GM12878 (cell line): ENCODE measurements around the gene WSCD2. TPM values are rescaled to one million over a fixed set of nuclear protein-coding genes. Genes with fewer than 3 reads are reported as not detected.

Experiments
- ATAC-seq: fragments of 200-7000 bp; cut with Tn5 transposase; 3 replicates; pipeline ENCODE4 v1.9.1; 2020; ENCODE audit warnings: mild to moderate bottlenecking, moderate library complexity
- BruUV-seq: library from RNA; stranded (reverse); fragments of 400-500 nt; replicated peaks from 2 replicates; lab custom pipeline; 2021; lab: Mats Ljungman, UMichigan
- CTCF ChIA-PET: fragments of 300-600 bp; sonication (Branson Sonifier 250); formaldehyde crosslinking; extraction: SDS; loops from one replicate; lab custom pipeline; 2021; ENCODE audit warnings: inconsistent platforms; lab: Yijun Ruan, JAX
- POLR2A ChIA-PET: fragments of 350-600 bp; formaldehyde crosslinking; extraction: SDS; loops from one replicate; lab custom pipeline; 2021; ENCODE audit warnings: inconsistent platforms; lab: Charles Lee
- RAD21 ChIA-PET: fragments of 300-600 bp; sonication (Branson Sonifier 250); formaldehyde crosslinking; loops from one replicate; lab custom pipeline; 2023; ENCODE audit warnings: antibody characterized with exemption; ENCODE audit not compliant: unreplicated experiment; lab: Charles Lee
- SMC1A ChIA-PET: fragments of 300-600 bp; sonication (Branson Sonifier 250); formaldehyde crosslinking; loops from one replicate; lab custom pipeline; 2023; ENCODE audit not compliant: unreplicated experiment, uncharacterized antibody; lab: Charles Lee
- DNase-seq: peaks from one replicate; pipeline ENCODE4 v3.0.0-alpha.2; 2011; ENCODE audit warnings: low read depth, low spot score
- FAIRE-seq: peaks from 3 replicates; lab custom pipeline; 2011; peaks lifted over from hg19 to GRCh38; lab: Jason Lieb, UNC
- H2AFZ ChIP-seq: 2 replicates; pipeline ENCODE4 v1.6.0; 2011; ENCODE audit warnings: low read depth, low read length, control low read depth; ENCODE audit not compliant: control insufficient read depth
- H3K27ac ChIP-seq: 2 replicates; pipeline ENCODE4 v1.5.1; 2011; ENCODE audit warnings: control low read depth; ENCODE audit not compliant: control insufficient read depth, insufficient read depth
- H3K27me3 ChIP-seq, 2 experiments: replicated peaks in 1 of 2; 2 replicates each; pipeline versions ENCODE4 v1.6.0 to v1.6.1; 2011; ENCODE audit warnings: low read length in 1 of 2; ENCODE audit not compliant: control insufficient read depth in 2 of 2, insufficient read depth in 2 of 2
- H3K36me3 ChIP-seq, 2 experiments: 2 replicates each; pipeline ENCODE4 v1.5.1; 2011; ENCODE audit warnings: low read length in 1 of 2; ENCODE audit not compliant: control insufficient read depth in 2 of 2, insufficient read depth in 2 of 2
- H3K4me1 ChIP-seq: 2 replicates; pipeline ENCODE4 v1.6.1; 2011; ENCODE audit warnings: mild to moderate bottlenecking, low read length, moderate library complexity, mixed read lengths; ENCODE audit not compliant: control insufficient read depth, insufficient read depth
- H3K4me2 ChIP-seq: 2 replicates; pipeline ENCODE4 v1.6.0; 2011; ENCODE audit warnings: control low read depth; ENCODE audit not compliant: control insufficient read depth, insufficient read depth
- H3K4me3 ChIP-seq: fragments of 200-600 bp; sonication (generic); 2 replicates; pipeline ENCODE4 v1.5.1; 2016
- H3K79me2 ChIP-seq: 2 replicates; pipeline ENCODE4 v1.6.0; 2011; ENCODE audit warnings: low read length; ENCODE audit not compliant: control insufficient read depth, insufficient read depth
- H3K9ac ChIP-seq: 2 replicates; pipeline ENCODE4 v1.8.0; 2011; ENCODE audit warnings: low read length, control low read depth, mixed read lengths; ENCODE audit not compliant: control insufficient read depth, insufficient read depth
- H3K9me3 ChIP-seq: replicated peaks from 3 replicates; pipeline ENCODE4 v1.5.1; 2011; ENCODE audit warnings: mild to moderate bottlenecking, low read length; ENCODE audit not compliant: control insufficient read depth, insufficient read depth
- H4K20me1 ChIP-seq: 2 replicates; pipeline ENCODE4 v1.6.0; 2011; ENCODE audit not compliant: control insufficient read depth, insufficient read depth
- CTCF ChIP-seq, 3 experiments: IDR thresholded peaks in 2 of 3; conservative IDR thresholded peaks in 1 of 3; 2 replicates each; pipeline ENCODE4 v1.5.1; 2011; ENCODE audit warnings: low read depth in 3 of 3, low read length in 3 of 3, mild to moderate bottlenecking in 3 of 3, control low read depth in 2 of 3, moderate library complexity in 2 of 3, inconsistent platforms in 1 of 3, mixed read lengths in 1 of 3; ENCODE audit not compliant: control insufficient read depth in 2 of 3, insufficient read depth in 1 of 3; ENCODE audit errors: extremely low read depth in 1 of 3
- EGR1 ChIP-seq, 2 experiments: IDR thresholded peaks; 1 replicate in 1 of 2; 2 replicates in 1 of 2; pipeline ENCODE4 v1.6.1; 2011 to 2012; ENCODE audit warnings: low read depth in 2 of 2, low read length in 2 of 2, borderline replicate concordance in 1 of 2, mild to moderate bottlenecking in 1 of 2, moderate library complexity in 1 of 2
- KDM1A ChIP-seq: fragments of 200-600 bp; sonication (generic); IDR thresholded peaks from 2 replicates; pipeline ENCODE4 v1.6.1; 2016; ENCODE audit warnings: borderline replicate concordance
- MLLT1 ChIP-seq: fragments of 450-650 bp; IDR thresholded peaks from 2 replicates; pipeline ENCODE4 v1.6.1; 2016; ENCODE audit warnings: mild to moderate bottlenecking
- PKNOX1 ChIP-seq: fragments of 450-650 bp; IDR thresholded peaks from 2 replicates; pipeline ENCODE4 v1.6.1; 2016; ENCODE audit warnings: mild to moderate bottlenecking
- PML ChIP-seq: IDR thresholded peaks from 2 replicates; pipeline ENCODE4 v1.6.1; 2012; ENCODE audit warnings: low read length, inconsistent platforms
- POLR2AphosphoS2 ChIP-seq: IDR thresholded peaks from 2 replicates; pipeline ENCODE4 v1.6.1; 2011; ENCODE audit warnings: low read depth, mild to moderate bottlenecking, low read length, improper control_type of control experiment, moderate library complexity
- ZNF384 ChIP-seq: IDR thresholded peaks from 2 replicates; pipeline ENCODE4 v1.6.1; 2012; ENCODE audit warnings: low read depth, mild to moderate bottlenecking, low read length, improper control_type of control experiment, borderline replicate concordance
- WGBS: methylation state at CpG from one replicate; pipeline ENCODE4 v1.1.6; 2016; ENCODE audit warnings: low lambda C conversion rate; ENCODE audit not compliant: insufficient replicate concordance, insufficient coverage; ENCODE audit errors: missing lambda C conversion rate; 5-methylcytosine and 5-hydroxymethylcytosine counted together
- in situ Hi-C: fragments of 300-500 bp; cut with MboI; formaldehyde crosslinking; loops from 9 replicates; pipeline ENCODE4 v1.14.3; 2018; ENCODE audit warnings: mixed read lengths
- intact Hi-C: fragments of 100-400 bp; cut with micrococcal nuclease; formaldehyde crosslinking; loops from one replicate; pipeline ENCODE4 v1.14.2; 2022; ENCODE audit not compliant: unreplicated experiment
- polyA plus RNA-seq, 11 experiments: library from polyadenylated mRNA; depleted of rRNA in 4 of 11; unstranded in 6 of 11; stranded (reverse) in 5 of 11; fragments of >200 nt; fragmentation: Nextera tagmentation in 4 of 11; fragmentation: Illumina TruSeq in 1 of 11; extraction: Ambion mirVana in 4 of 11; extraction: Trizol in 1 of 11; gene quantifications; 1 replicate in 1 of 11; 2 replicates in 10 of 11; pipeline versions ENCODE4 v1.2.1 to v1.2.3, GENCODE V29; 2011 to 2016; ENCODE audit warnings: inconsistent platforms in 2 of 11, missing spikeins in 2 of 11, low read depth in 1 of 11
- total RNA-seq, 4 experiments: library from RNA; depleted of rRNA in 3 of 4; stranded (reverse); fragments of >200 nt in 3 of 4; fragmentation: Illumina TruSeq in 1 of 4; extraction: Trizol in 1 of 4; gene quantifications; 2 replicates each; pipeline versions ENCODE4 v1.2.1 to v1.2.3, GENCODE V29; 2013 to 2021

Gene WSCD2
- total and polyA plus RNA-seq, 10 of the 15 experiments (the other 5 are each of a cell fraction or from before 2014, with no cell fraction given): 0.41 TPM; not detected in 9

GRCh38 chr12:108205864-108206263 lies 76.8 kb downstream of the WSCD2 start:
- in situ Hi-C loops: no loop called here
- Histone ChIP-seq H3K27me3 (peaks cover 3 to 5% of the 10 kb centered on the region in 2 experiments), H3K9ac (no peak overlapping the region), H3K9me3 (no peaks in the 10 kb centered on the region; the same call in 2 of the 3 replicates), H3K36me3 (no peaks in the 10 kb centered on the region)
- intact Hi-C loops: no loop called here
- no peak for TF ChIP-seq KDM1A
- no peak for TF ChIP-seq MLLT1
- no peak for TF ChIP-seq EGR1 (IDR thresholded peaks at IDR 0.05; ENCODE audit: borderline replicate concordance in 1 of 2, low read depth in 2 of 2, low read length in 2 of 2)
- no peak for TF ChIP-seq PML
- no peak for TF ChIP-seq POLR2AphosphoS2
- no peak for TF ChIP-seq CTCF (IDR thresholded peaks at IDR 0.05 in 2 of 3, conservative IDR thresholded peaks at IDR 0.05 in 1 of 3; ENCODE audit: control insufficient read depth in 2 of 3, extremely low read depth in 1 of 3, insufficient read depth in 1 of 3, low read depth in 3 of 3, low read length in 3 of 3)
- TF ChIP-seq ZNF384: no peak
- TF ChIP-seq PKNOX1: no peak
- TF ChIP-seq, all 136 proteins: peak for 0
- Histone ChIP-seq H2AFZ (no peak overlapping the region), H3K4me1 (no peaks in the 10 kb centered on the region), H3K4me2 (no peak overlapping the region), H3K79me2 (no peaks in the 10 kb centered on the region), H3K27ac (no peak overlapping the region), H3K4me3 (no peak overlapping the region), H4K20me1 (no peaks in the 10 kb centered on the region)
- POLR2A ChIA-PET: no interaction called here
- SMC1A ChIA-PET: no interaction called here
- BruUV-seq: no TSS peak
- no peak for FAIRE-seq
- CTCF ChIA-PET: no interaction called here
- ATAC-seq: no peak
- no peak for DNase-seq
- 38% methylated on average over 1 of the region's 1 CpG for WGBS
- RAD21 ChIA-PET: no interaction called here
